ENCODE measurements around the gene CRYBB1.

DNA sequence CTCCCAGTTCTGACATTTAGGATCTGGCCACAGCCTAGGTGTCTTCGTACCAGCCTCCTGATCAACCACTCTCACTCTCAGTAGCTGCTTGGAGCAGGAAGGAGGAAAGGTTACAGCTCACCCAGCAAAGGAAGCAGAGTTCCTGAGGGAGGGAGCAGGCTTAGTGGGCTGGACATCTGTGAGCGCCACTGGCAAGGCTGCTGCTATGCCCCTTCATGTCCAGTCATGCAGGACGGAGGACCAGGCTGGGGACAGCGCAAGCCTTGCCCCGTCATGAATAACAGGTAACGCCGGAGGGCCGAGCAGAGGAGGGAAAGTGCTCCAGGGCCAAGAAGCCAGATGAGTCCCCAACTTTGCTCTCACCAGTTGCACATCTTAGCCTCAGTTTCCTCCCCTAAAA lies 53.6 kb downstream of the CRYBB1 start:
- TF ChIP-seq, protein P1, sequence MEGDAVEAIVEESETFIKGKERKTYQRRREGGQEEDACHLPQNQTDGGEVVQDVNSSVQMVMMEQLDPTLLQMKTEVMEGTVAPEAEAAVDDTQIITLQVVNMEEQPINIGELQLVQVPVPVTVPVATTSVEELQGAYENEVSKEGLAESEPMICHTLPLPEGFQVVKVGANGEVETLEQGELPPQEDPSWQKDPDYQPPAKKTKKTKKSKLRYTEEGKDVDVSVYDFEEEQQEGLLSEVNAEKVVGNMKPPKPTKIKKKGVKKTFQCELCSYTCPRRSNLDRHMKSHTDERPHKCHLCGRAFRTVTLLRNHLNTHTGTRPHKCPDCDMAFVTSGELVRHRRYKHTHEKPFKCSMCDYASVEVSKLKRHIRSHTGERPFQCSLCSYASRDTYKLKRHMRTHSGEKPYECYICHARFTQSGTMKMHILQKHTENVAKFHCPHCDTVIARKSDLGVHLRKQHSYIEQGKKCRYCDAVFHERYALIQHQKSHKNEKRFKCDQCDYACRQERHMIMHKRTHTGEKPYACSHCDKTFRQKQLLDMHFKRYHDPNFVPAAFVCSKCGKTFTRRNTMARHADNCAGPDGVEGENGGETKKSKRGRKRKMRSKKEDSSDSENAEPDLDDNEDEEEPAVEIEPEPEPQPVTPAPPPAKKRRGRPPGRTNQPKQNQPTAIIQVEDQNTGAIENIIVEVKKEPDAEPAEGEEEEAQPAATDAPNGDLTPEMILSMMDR (IDR thresholded peaks at IDR 0.05; ENCODE audit: low read length) = no peak
- TF ChIP-seq EZH2 (optimal IDR thresholded peaks at IDR 0.05; ENCODE audit: low read depth, low read length) (no peak), EZH2phosphoT487 (IDR thresholded peaks at IDR 0.05; ENCODE audit: low read length) (no peak)

Measured in MM.1S (cell line).